ENCODE measurements around the gene RFTN1.

Gene RFTN1

GRCh38 chr3:16404349-16404895 is 109.1 kb downstream of the RFTN1 start:
- DNase-seq (ENCODE audit: low read depth), result no peak

GRCh38 chr3:16402451-16402850 is 111.0 kb downstream of the RFTN1 start:
- DNase-seq (ENCODE audit: low read depth), result no peak

GRCh38 chr3:16401273-16401672 is 112.2 kb downstream of the RFTN1 start:
- DNase-seq (ENCODE audit: low read depth), result no peak

GRCh38 chr3:16400106-16400931 is 113.2 kb downstream of the RFTN1 start:
- no peak for DNase-seq (ENCODE audit: low read depth)

- no peak for DNase-seq (ENCODE audit: low read depth)
These were observed 114.0 kb downstream of the RFTN1 start for GRCh38 chr3:16399473-16399872.

GRCh38 chr3:16398648-16399047 is 114.9 kb downstream of the RFTN1 start:
- DNase-seq (ENCODE audit: low read depth), result no peak

GRCh38 chr3:16396202-16396601 is 117.3 kb downstream of the RFTN1 start:
- DNase-seq (ENCODE audit: low read depth), result no peak

- no peak for DNase-seq (ENCODE audit: low read depth)
These were observed 118.3 kb downstream of the RFTN1 start for GRCh38 chr3:16395212-16395611.

- DNase-seq (ENCODE audit: low read depth), result no peak
These were observed 118.9 kb downstream of the RFTN1 start for GRCh38 chr3:16394639-16395038.

GRCh38 chr3:16392717-16393116 is 120.8 kb downstream of the RFTN1 start:
- DNase-seq (ENCODE audit: low read depth), result no peak

- no peak for DNase-seq (ENCODE audit: low read depth)
These were observed 121.4 kb downstream of the RFTN1 start for GRCh38 chr3:16392065-16392464.

- DNase-seq (ENCODE audit: low read depth), result no peak
These were observed 122.9 kb downstream of the RFTN1 start for GRCh38 chr3:16390581-16390980.

GRCh38 chr3:16388850-16389441 is 124.6 kb downstream of the RFTN1 start:
- no peak for DNase-seq (ENCODE audit: low read depth)

GRCh38 chr3:16386561-16386960 is 126.9 kb downstream of the RFTN1 start:
- no peak for DNase-seq (ENCODE audit: low read depth)

- DNase-seq (ENCODE audit: low read depth), result no peak
These were observed 128.3 kb downstream of the RFTN1 start for GRCh38 chr3:16385151-16385550.

GRCh38 chr3:16383864-16384263 is 129.6 kb downstream of the RFTN1 start:
- no peak for DNase-seq (ENCODE audit: low read depth)

GRCh38 chr3:16382845-16383244 is 130.7 kb downstream of the RFTN1 start:
- DNase-seq (ENCODE audit: low read depth), result no peak

GRCh38 chr3:16381426-16381825 is 132.1 kb downstream of the RFTN1 start:
- DNase-seq (ENCODE audit: low read depth), result no peak

GRCh38 chr3:16380421-16380820 is 133.1 kb downstream of the RFTN1 start:
- DNase-seq (ENCODE audit: low read depth), result no peak

GRCh38 chr3:16379838-16380237 is 133.7 kb downstream of the RFTN1 start:
- DNase-seq (ENCODE audit: low read depth), result no peak

GRCh38 chr3:16378920-16379319 is 134.6 kb downstream of the RFTN1 start:
- DNase-seq (ENCODE audit: low read depth), result no peak

GRCh38 chr3:16378415-16378814 is 135.1 kb downstream of the RFTN1 start:
- DNase-seq (ENCODE audit: low read depth), result no peak

- no peak for DNase-seq (ENCODE audit: low read depth)
These were observed 135.6 kb downstream of the RFTN1 start for GRCh38 chr3:16377847-16378302.

Measured in stimulated activated CD8-positive, alpha-beta memory T cell treated with anti-CD3 and anti-CD28 coated beads, Interleukin-4, amount 100 ng/mL, for 24 hours (primary cell).